CD4-positive, alpha-beta T cell treated with Interleukin-6 at 100 ng/mL for 8 hours (primary cell): Measurements from ENCODE around the gene VWA3B.
"Not testable (repeated sequence)": the region's sequence is repeated elsewhere in the genome, so short reads cannot be mapped to it uniquely, and the experiment has no call there.

Experiments
- DNase-seq: peaks from one replicate; pipeline ENCODE4 v3.0.0-alpha.2; 2020; ENCODE audit warnings: mixed read lengths, low spot score

The VWA3B gene

DNA sequence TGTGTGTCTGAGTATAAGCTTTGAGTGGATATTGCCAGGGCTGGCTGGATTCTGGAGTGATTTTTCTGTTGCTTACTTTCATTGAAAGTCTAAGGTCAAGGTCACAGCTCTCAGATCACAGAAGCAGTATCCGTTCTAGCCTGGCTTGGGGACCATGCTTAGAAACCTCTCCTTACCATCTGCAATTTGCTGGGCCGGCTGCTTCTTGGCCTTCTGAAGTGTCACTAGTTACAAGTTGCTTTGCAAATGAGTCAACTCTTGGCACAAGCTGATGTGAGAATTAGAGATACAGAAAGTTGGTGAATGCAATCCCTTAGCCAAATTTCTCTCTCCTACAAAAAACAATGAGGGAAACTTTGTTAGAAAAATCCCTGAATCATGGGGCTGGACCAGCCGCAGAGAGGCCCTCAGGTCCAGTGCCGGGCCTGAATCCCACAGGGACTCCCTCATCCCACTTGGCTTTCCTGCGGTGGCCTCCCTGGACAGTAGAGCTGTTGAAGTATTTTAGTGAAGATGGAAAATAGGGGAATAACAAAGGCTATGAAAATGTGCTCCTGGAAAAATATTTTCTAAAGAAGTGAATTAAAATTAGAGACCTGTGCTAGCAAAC lies 166.6 kb downstream of the VWA3B start:
- DNase-seq = no peak

DNA sequence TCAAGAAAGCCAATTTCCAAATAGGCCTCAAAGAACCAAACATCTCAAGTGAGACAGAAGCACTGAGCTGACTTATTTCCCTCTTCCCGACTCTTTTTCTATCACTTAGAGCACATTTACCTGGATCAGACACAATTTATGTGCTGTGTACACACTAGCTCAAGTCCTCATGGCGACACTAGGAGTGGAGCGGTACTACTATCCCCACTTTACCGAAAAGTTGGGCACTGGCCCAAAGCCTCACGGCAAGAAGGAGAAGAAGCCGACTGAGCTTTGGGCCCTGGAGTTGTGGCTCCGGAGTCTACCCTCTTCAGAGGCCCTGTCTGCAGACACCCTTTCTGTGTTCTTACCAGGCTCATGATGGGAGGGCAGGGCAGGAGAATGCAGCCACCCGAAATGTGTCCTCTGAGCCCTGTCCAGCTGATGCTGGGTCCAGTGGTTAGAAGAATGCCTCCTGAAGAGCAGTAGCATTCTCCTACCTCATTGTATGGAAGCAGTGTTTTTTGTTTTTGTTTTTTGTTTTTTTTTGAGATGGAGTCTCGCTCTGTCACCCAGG lies 167.6 kb downstream of the VWA3B start:
- DNase-seq = no peak

DNA sequence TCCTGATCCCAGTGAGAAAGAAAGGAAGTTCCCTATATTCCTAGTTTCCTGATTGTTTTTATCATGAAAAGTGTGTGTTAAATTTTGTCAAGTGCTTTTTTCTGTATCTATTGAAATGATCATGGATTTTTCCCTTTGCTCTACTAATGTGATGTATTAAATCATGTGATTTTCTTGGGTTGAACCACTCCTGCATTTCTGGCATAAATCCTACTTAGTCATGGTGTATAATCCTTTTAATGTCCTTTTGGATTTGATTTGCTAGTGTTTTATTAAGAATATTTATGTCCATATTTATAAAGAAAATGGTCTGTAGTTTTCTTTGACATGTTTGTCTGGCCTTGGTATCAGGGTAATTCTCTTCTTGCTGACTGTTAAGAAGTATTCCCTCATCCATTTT lies 171.9 kb downstream of the VWA3B start:
- no peak for DNase-seq

DNA sequence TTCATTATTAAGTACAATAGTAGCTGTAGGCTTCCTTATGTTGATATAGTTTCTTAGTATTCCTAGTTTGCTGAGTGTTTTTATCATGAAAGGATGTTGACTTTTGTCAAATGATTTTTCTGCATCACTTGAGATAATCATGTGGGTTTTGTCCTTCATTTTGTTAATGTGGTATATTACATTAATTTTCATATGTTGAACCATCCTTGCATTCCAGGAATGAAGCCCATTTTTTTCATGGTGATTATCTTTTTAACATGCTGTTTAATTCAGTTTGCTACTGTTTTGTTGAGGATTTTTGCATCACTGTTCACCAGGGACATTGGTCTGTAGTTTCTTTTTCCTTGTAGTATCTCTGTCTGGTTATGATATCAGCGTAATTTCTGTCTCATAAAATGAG lies 176.4 kb downstream of the VWA3B start:
- no peak for DNase-seq

DNA sequence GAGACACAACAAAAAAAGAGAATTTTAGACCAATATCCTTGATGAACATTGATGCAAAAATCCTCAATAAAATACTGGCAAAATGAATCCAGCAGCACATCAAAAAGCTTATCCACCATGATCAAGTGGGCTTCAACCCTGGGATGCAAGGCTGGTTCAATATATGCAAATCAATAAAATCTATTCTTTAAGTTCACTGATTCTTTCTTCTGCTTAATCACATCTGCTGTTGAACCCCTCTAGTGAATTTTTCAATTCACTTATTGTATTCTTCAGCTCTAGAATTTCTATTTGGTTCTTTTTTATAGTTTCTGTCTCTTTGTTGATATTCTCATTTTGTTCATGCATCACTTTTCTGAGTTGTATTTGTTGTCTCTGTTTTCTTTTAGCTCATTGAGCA lies 181.3 kb downstream of the VWA3B start:
- not testable (repeated sequence) for DNase-seq

DNA sequence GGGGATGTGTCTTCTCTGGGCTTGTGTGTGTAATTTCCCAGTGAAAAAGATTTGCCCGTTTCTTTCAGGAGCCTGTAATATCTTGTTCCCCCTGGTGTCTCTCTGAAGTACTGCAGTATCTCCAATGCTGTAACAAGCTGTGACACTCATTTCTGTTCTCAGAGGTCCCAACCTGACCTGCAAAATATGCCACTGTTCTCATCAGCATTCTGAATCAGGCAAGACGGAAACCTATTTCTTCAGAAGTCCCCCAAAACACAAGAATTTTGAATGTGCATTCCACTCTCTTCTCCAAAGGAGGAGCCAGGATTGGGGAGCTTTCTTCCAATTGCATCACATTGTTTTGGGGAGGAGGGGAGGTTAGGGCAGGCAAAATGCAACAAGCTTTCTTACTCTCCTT lies 182.3 kb downstream of the VWA3B start:
- no peak for DNase-seq

DNA sequence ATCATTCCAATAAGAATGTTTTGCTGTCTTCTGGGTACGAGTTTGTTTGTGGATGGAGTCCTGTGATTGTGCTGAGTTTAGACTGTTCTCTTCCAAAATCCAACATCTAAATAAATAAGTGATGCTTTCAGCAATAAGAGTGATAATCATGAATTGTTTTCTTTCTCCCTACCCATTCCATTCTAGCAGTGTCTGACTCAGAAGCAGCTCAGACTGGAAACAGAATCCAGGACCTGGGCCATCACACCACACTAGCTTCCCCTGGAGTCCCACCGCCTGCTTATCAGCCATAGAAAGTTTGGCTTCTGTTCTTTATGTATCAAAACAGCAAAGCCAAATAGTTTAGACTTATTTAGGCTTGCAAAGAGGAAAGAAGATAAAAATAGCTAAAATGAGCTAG lies 182.9 kb downstream of the VWA3B start:
- no peak for DNase-seq

DNA sequence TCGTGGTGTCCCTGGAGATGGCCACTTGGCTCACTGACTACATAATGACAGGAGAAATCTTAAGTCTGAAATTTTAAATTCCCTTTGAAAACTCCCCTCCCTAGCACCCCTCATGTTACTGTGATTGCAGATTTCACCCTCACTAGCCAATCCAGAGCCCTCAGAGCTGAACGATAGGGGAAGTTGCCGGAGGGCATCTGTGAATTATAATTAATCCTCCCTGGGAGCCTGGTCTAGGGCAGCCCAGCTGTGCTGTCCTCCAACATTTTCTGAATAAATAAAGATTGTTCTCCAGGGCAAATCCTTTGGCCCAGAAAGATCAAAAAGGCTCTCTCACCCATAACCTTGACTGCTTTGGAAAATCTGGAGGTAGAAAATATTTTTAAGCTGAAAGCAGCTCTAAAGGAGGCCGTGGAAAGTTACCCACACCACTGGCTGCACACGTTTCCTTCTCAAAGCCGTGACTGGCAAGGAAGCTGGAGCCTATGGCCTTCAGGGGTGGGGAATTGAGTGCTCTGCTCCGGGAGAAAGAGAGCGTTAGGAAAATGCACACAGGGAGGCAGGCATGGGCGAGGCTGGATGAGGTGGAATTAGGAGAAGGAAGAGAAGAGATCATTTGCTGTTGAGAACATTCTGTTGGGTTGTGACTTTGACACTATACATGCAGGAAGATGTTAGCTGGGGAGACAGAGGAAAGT lies 190.3 kb downstream of the VWA3B start:
- no peak for DNase-seq

DNA sequence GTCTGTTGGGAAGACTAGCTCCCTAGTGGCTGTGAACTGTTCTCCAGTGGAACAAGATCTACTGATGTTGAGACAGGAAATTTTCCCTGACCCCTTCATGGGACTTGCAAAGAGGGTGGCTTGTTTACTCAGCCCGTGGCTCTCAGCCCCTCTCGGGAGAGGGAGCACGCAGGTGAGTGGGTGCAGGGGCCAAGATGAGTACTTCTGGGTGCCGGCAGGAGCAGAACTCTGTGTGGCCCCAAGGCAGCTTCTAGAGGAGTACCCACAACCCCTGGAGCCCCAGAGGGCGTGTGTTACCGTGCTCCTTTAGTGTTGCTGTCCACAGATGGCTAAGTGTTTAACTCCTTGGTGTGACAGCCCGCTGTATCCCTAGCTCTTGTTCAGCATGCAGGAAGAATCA lies 191.1 kb downstream of the VWA3B start:
- DNase-seq = no peak

DNA sequence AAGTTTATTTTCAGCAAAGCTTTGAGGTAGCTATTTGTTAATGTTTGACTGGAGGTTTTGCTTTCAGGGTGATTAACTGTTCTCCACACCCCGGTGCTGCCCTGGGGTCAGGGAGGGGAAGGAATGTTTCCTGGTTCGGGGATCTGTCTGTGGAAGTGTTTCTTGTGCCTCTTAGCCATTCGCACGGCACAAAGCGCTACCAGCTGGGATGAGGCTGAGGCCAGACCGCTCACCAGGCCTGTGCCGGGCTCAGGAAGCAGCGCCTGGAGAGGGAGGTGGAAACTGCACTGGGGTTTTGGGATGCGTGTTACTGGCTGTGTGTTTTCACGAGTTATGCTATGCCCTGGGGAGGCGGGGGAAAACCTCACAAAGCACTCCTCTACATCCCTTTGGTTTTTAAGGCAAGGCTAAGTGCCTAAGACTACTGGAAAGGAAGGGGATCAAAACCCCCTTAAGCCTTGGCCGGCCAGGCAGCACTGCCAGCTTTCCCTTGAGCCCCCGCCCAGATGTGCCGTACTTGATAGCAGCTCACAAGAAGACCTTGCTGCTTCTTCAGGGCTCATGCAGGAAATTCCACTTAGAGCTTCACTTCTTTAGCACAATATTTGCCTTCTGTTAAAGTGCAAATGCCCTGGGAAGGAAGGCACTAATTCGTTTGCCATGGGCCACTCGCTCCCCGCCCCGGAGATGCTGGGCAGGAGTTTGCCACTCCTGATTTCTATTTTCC lies 193.6 kb downstream of the VWA3B start:
- DNase-seq = no peak

DNA sequence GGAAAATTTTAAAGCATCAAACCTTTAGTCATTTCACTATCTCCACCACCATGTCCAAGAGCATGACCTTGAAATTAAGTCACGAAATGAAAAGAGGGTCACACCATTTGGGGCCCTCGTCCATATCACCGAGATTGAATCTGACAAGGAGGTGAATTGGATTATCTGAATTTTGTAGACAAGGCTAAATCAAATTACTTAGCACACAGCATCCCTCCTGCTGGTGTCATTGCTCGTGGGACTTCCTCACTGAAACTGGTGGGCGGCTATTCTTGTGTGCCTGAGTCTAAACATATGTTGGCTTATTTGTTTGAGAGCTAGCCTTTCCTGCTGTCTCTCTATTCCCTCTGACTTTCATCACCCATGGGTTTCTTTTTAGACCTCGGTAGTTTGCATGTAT lies 194.6 kb downstream of the VWA3B start:
- DNase-seq = no peak

DNA sequence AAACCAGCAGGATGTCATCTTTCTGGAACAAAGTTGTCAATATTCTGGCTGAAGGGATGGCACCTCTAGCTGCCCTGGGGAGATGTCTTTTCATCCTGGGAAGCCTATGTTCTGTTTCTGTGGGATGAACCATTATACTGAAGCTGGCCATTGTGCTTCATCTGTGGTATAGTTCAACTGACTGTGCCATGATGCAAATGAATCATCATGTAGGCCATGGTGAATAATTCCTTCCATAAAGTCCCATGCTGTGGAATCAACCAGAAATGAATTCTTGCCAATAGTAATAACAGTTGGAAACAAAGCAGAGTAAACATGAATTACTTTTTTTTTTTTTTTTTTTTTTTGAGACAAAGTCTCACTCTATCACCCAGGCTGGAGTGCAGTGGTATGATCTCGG lies 195.1 kb downstream of the VWA3B start:
- DNase-seq = no peak

DNA sequence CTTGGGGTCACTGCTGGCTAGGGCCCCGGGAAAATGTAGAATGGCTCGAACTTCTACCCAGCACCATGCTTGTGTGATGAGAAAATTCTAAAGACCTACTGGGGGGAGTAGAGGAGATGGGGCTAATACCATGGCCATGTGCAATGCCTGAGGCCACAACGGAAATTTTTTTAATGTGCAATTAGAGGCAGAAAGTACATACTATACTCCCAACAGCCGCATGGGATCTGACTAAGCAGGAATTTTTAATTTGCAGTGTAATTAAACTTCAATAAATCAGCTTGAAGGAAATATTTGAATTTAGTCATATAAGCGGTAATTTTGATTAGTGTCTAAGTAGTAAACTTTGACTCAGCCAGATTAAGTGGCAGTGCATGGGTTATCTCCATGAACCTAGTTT lies 206.1 kb downstream of the VWA3B start:
- no peak for DNase-seq

DNA sequence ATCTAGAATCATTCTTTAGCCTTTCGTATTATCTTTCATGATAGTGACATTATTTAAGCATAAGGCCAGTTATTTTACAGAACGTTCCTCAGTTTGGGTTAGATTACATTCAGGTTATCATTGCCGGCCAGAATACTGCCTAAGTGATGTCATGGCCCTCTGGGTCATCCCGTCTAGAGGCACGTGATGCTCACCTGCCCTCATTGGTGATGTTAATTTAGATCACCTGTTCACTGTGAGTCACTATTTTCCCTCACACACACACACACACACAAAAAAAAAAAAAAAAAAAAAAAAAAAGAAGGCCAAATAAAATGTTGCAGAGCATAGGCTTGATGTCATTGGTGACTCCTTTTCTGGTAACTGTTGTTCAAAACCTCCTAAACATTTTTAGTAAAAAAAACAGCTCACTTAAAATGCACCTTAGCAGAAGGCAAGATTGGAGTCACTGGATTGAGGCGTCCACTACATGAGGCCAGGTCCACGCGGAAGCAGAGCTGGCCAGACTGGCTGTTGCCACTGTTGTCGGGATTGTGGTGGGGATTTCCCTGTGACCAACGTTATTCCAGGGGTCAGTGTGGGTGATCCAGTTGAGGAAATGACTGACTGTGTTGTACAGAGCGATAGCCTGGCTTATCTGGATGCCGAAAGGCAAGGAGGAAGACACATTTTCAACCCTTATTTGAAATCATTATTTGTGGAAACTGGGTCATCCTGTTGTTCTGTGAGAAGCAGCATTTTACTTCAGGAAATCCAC lies 207.1 kb downstream of the VWA3B start:
- DNase-seq = no peak

DNA sequence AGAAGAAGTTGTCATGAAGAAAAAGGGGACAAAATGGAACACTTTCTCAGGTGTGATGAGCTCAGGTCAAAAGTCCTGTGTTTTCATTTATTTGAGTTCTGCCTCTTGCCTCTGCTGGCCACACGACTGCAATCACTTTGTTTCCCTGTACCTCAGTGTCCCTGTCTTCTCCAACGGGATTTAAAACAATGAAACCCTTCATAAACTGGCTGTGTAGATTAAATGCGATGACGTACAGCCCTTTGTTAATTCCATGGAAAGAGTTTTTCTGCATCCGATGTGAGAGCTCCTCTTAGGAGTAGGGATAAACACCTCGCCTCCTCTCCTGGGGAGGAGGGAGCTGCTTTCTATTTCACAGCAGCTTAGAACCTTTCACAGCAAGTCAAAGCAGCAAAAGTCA lies 207.7 kb downstream of the VWA3B start:
- no peak for DNase-seq

DNA sequence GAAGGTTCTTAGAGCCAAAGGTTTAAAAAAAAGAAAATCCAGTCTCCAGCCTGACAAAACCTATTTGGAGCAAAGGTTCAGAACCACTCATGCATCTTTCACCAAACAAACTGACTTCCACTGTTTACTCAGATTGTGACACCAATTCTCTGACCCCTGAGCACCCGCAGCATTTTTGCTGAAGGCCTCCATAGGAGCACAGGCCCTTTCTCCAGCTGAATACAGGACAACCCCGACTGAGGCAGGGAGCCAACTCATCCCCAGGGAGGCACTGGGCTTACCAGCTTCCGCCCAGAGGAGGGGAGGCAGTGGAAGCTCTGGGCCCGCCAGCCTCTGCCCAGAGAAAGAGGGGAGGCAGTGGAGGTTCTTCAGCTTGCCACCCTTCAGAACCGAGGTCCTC lies 208.3 kb downstream of the VWA3B start:
- DNase-seq = no peak

DNA sequence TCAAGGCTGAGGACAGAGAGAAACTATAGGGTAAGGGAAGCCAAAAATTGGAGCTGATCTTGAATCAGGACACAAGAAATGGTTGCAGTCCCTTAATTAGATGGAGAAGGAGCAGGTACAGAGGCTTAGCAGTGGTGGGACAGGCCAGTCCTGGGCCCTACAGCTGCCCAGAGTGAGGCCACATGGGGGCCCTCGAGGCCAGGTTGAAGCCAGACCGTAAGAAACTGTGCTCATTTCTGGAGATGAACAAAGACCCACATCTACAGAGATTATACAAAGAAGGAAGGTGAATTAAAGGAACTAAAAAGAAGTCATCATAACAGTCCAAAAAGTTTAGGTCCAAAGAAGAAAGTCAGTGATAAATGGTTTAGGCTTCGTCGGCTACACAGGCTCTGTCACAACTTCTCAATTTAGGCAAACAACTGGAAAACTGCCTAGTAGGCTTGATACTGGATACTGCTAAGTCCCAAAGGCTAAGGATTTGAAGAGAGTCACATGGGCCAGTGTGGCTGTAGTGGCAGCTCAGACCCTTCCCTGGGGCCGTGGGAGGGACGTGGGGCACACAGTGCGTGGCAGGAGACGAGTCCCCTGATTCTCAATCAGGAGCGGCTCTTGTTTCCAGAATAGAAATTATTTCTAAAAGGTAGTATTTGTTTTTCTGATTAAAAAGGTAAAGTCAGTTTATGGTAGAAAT lies 208.9 kb downstream of the VWA3B start:
- no peak for DNase-seq

DNA sequence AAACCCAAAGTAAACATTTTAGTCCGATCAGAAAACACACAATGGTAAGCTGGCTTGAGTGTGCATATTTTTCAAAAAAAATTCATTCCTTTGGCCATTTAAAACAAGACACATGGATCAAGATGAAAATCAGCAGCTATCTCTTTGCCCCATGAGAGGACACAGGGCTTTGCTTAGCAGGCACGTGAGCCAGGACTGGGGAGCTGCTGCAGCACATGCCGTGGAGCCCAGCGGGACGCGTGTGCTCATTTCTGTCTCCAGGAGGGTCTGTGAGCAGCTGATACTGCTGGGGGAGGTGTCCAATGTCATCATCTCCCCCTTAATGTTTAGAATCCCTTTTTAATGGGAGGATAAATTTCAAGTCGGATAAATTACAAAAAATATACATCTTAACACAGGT lies 209.5 kb downstream of the VWA3B start:
- no peak for DNase-seq

DNA sequence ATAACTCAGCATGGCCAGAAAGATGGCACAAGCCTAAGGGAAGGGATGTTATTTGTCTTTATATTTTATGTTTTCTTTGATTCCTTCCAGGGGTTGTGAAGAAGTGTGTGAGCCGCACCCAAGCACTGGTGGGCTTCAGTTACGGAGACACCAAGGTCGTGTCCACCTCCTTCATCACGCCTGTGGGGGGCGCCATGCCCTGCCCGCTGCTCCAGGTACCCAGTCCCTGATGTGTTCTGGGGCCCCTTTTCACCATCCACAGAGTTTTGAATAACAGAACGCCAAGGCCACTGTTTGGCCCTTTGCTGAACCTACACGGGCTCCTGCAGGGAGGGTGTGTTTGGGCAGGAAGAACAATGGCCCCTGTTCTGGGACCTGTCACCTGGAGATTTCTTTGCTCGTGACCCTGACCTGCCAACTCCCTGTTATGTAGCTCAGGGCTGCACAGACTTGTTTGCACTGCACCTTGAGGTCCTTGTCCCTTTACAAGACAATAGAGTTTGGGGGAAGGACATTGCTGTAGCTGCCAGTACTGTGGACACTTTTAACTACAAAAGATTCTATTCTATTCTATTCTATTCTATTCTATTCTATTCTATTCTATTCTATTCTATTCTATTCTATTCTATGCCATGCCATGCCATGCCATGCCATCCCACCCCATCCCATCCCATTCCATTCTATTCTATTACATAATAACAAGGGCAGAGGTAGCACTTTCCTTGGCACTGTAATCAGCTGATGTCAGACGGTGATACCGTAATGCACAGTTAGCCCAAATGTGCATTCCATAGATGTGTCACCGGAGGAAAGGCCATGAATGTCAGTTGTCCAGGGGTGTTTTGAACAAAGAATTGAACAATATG lies 211.1 kb downstream of the VWA3B start:
- no peak for DNase-seq

DNA sequence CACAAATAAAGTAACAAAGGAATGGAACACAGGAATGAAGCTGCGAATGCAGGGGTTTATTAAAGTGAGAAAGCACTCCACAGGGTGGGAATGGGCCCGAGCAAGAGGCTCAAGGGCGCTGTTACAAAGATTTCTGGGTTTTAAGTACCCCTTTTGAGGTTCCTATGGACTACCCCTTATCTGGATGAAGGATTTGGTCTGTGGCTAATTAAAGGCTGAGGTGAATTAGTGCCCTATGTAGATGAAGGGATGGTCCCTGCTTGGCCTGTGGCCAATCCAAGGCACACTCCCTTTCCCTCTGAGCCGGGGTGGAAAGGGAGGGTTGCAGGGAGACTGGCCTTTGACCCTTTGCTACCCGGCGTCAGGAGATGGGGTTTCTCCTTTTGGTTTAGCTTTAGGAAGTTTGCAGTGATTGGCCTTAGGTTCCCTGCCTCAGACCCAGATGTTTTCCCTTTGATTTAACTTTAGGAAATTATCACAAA lies 211.8 kb downstream of the VWA3B start:
- no peak for DNase-seq
